ENCODE results near the gene ALMS1. TPM values are rescaled to one million over a fixed set of nuclear protein-coding genes. Genes with fewer than 3 reads are reported as not detected.

ALMS1 gene
- total RNA-seq, 2 donors from 2014 or later = 52.4 to 56.1 TPM

DNA sequence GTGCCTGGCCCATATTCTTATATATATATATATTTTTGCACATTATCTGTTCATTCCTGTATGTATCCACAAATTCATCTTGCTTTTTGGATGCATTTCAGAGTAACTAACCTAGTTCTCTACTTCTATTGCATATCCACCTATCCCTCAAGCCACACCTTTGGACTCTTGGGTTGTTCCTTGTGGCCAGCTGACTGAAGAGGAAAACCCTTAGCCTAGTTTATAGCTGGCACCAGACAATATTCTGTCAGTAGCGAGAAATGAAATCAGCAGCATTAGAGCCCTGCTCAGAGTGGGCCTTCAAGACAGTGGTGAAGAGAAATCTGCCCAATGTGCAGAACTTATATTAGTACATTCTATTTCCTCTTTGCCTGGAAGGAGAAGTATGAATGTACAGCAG is 19.6 kb upstream of the ALMS1 start:
- H3K9me3 ChIP-seq (ENCODE audit: control insufficient read depth, low read length) = peaks cover 8% of the 10 kb centered on the region
- H3K27me3 ChIP-seq (ENCODE audit: control insufficient read depth, insufficient read depth, low read length, poor library complexity, severe bottlenecking) = peaks cover 14% of the 10 kb centered on the region
- no peaks in the 10 kb centered on the region for H3K36me3 ChIP-seq (ENCODE audit: control insufficient read depth, insufficient read depth, low read length)
- Mint-ChIP-seq H3K36me3 (ENCODE audit: low read depth) (no peaks in the 10 kb centered on the region), H3K4me3 (no peak overlapping the region), H3K27ac (no peak overlapping the region), H3K4me1 (peaks cover 12% of the 10 kb centered on the region), H3K27me3 (ENCODE audit: insufficient read depth) (peaks cover 15% of the 10 kb centered on the region), H3K9me3 (no peaks in the 10 kb centered on the region)
- DNase-seq = no peak
- WGBS, 2 experiments (ENCODE audit: insufficient coverage in 1 of 2, insufficient read length in 1 of 2) = 85 to 100% methylated on average over 1 of the region's 1 CpG
- H3K4me1 ChIP-seq (ENCODE audit: control insufficient read depth, insufficient read depth, low read length) = no peaks in the 10 kb centered on the region
- H3K27ac ChIP-seq (ENCODE audit: low read depth, low read length) = no peak overlapping the region
- no peak overlapping the region for H3K9ac ChIP-seq (ENCODE audit: extremely low read depth, low read length, poor library complexity, severe bottlenecking)
- TF ChIP-seq, protein P1, sequence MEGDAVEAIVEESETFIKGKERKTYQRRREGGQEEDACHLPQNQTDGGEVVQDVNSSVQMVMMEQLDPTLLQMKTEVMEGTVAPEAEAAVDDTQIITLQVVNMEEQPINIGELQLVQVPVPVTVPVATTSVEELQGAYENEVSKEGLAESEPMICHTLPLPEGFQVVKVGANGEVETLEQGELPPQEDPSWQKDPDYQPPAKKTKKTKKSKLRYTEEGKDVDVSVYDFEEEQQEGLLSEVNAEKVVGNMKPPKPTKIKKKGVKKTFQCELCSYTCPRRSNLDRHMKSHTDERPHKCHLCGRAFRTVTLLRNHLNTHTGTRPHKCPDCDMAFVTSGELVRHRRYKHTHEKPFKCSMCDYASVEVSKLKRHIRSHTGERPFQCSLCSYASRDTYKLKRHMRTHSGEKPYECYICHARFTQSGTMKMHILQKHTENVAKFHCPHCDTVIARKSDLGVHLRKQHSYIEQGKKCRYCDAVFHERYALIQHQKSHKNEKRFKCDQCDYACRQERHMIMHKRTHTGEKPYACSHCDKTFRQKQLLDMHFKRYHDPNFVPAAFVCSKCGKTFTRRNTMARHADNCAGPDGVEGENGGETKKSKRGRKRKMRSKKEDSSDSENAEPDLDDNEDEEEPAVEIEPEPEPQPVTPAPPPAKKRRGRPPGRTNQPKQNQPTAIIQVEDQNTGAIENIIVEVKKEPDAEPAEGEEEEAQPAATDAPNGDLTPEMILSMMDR (conservative IDR thresholded peaks at IDR 0.05) = no peak
- no peak overlapping the region for H3K4me3 ChIP-seq (ENCODE audit: low read length)

DNA sequence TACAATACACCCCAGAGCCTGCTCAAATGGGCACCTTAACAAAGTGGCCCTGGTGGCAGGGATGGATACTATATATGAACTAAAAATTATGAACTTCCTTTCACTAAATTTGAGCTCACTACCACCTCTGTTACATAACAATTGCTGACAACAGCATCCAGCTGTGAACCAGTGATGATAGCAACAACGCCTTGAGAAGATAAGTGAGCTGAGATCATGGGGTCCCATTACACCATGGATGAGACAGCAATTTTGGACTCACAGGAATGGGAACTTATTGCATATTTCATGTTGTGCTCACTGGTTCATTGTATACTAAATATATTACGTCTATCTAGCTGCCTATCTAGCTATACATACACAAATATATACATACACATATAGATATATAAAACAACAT is 16.9 kb upstream of the ALMS1 start:
- 73 to 86% methylated on average over 2 of the region's 2 CpGs for WGBS, 2 experiments (ENCODE audit: insufficient coverage in 1 of 2, insufficient read length in 1 of 2)
- Histone ChIP-seq H3K9ac (ENCODE audit: extremely low read depth, low read length, poor library complexity, severe bottlenecking) (no peak overlapping the region), H3K4me3 (ENCODE audit: low read length) (no peak overlapping the region), H3K4me1 (ENCODE audit: control insufficient read depth, insufficient read depth, low read length) (no peaks in the 10 kb centered on the region), H3K36me3 (ENCODE audit: control insufficient read depth, insufficient read depth, low read length) (no peaks in the 10 kb centered on the region), H3K27ac (ENCODE audit: low read depth, low read length) (no peak overlapping the region), H3K9me3 (ENCODE audit: control insufficient read depth, low read length) (peaks cover 8% of the 10 kb centered on the region), H3K27me3 (ENCODE audit: control insufficient read depth, insufficient read depth, low read length, poor library complexity, severe bottlenecking) (peaks cover 29% of the 10 kb centered on the region)
- peaks cover 16% of the 10 kb centered on the region for H3K27me3 Mint-ChIP-seq (ENCODE audit: insufficient read depth)
- DNase-seq = no peak
- TF ChIP-seq, protein P1 (conservative IDR thresholded peaks at IDR 0.05) = no peak
- no peak overlapping the region for H3K4me3 Mint-ChIP-seq
- no peaks in the 10 kb centered on the region for H3K36me3 Mint-ChIP-seq (ENCODE audit: low read depth)
- no peaks in the 10 kb centered on the region for H3K9me3 Mint-ChIP-seq
- H3K4me1 Mint-ChIP-seq = peaks cover 7% of the 10 kb centered on the region
- H3K27ac Mint-ChIP-seq = no peak overlapping the region

DNA sequence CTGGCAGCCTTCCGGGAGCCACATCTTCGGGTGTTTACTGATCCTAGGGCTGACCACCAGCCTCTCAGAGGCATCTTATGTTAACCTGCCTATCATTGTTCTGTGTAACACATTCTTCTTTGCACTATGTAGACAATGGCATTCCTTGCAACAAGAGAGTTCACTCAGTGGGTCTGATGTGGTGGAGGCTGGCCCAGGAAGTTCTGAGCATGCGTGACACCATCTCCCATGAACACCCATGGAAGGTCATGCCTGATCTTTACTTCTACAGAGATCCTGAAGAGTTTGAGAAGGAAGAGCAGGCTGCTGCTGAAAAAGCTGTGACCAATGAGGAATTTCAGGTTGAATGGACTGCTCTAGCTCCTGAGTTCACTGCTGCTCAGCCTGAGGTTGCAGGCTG is 15.3 kb upstream of the ALMS1 start:
- H3K27me3 Mint-ChIP-seq (ENCODE audit: insufficient read depth) = peaks cover 24% of the 10 kb centered on the region
- no peak overlapping the region for H3K27ac Mint-ChIP-seq
- H3K36me3 Mint-ChIP-seq (ENCODE audit: low read depth) = no peaks in the 10 kb centered on the region
- H3K27me3 ChIP-seq (ENCODE audit: control insufficient read depth, insufficient read depth, low read length, poor library complexity, severe bottlenecking) = peaks cover 37% of the 10 kb centered on the region
- DNase-seq = no peak
- H3K9me3 Mint-ChIP-seq = no peaks in the 10 kb centered on the region
- no peak overlapping the region for H3K9ac ChIP-seq (ENCODE audit: extremely low read depth, low read length, poor library complexity, severe bottlenecking)
- no peaks in the 10 kb centered on the region for H3K4me1 ChIP-seq (ENCODE audit: control insufficient read depth, insufficient read depth, low read length)
- no peak overlapping the region for H3K4me3 ChIP-seq (ENCODE audit: low read length)
- H3K4me3 Mint-ChIP-seq = no peak overlapping the region
- TF ChIP-seq, protein P1 (conservative IDR thresholded peaks at IDR 0.05) = no peak
- WGBS, 2 experiments (ENCODE audit: insufficient coverage in 1 of 2, insufficient read length in 1 of 2) = 94% methylated on average over 3 of the region's 3 CpGs
- peaks cover 8% of the 10 kb centered on the region for H3K9me3 ChIP-seq (ENCODE audit: control insufficient read depth, low read length)
- H3K27ac ChIP-seq (ENCODE audit: low read depth, low read length) = no peak overlapping the region
- no peaks in the 10 kb centered on the region for H3K36me3 ChIP-seq (ENCODE audit: control insufficient read depth, insufficient read depth, low read length)
- H3K4me1 Mint-ChIP-seq = peaks cover 3% of the 10 kb centered on the region
